WI38 (cell line): ENCODE data around the gene DPP10.

Experiments
- H3K4me3 ChIP-seq: 2 replicates; pipeline ENCODE4 v1.5.1; 2011; ENCODE audit warnings: low read depth, mild to moderate bottlenecking, control low read depth, low read length
- TF ChIP-seq, protein P1 (sequence below): IDR thresholded peaks from 2 replicates; pipeline ENCODE4 v1.5.1; 2012; ENCODE audit warnings: low read depth, mild to moderate bottlenecking, control low read depth, low read length

DPP10 gene

DNA sequence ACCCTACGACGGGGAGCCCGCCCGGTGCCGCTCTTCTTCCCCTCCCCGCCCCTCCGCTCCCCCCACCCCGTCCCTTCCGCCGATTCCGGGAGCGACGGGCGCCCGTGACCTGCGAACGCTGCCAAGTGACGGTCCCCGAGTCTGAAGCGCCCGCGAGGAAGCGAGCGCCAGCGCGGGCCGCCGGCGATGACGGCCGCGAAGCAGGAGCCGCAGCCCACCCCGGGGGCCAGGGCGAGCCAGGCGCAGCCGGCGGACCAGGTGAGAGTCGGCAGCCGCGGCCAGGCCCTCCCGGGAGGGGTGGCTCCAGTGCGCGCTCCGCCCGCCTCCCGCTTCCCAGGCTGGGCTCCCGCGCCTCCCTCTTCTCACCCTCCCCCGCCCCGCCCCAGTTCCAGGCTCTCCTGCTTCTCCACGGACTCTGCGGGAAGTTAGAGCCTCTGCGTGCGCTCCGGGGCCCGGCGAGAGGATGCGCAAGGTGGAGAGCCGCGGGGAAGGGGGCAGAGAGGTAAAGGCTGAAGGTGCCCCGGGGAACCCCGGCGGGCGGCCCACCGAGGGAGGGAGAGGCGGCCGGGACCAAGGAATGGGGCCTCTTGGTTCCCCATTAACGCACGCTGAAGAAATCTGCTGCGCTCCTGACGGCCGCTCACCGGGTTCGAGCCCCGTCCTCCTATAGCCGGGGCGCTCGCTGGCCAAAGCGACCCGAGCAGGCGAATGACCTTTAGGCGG is 719.5 kb downstream of the DPP10 start:
- H3K4me3 ChIP-seq = no peak overlapping the region
- TF ChIP-seq, protein P1, sequence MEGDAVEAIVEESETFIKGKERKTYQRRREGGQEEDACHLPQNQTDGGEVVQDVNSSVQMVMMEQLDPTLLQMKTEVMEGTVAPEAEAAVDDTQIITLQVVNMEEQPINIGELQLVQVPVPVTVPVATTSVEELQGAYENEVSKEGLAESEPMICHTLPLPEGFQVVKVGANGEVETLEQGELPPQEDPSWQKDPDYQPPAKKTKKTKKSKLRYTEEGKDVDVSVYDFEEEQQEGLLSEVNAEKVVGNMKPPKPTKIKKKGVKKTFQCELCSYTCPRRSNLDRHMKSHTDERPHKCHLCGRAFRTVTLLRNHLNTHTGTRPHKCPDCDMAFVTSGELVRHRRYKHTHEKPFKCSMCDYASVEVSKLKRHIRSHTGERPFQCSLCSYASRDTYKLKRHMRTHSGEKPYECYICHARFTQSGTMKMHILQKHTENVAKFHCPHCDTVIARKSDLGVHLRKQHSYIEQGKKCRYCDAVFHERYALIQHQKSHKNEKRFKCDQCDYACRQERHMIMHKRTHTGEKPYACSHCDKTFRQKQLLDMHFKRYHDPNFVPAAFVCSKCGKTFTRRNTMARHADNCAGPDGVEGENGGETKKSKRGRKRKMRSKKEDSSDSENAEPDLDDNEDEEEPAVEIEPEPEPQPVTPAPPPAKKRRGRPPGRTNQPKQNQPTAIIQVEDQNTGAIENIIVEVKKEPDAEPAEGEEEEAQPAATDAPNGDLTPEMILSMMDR = no peak

DNA sequence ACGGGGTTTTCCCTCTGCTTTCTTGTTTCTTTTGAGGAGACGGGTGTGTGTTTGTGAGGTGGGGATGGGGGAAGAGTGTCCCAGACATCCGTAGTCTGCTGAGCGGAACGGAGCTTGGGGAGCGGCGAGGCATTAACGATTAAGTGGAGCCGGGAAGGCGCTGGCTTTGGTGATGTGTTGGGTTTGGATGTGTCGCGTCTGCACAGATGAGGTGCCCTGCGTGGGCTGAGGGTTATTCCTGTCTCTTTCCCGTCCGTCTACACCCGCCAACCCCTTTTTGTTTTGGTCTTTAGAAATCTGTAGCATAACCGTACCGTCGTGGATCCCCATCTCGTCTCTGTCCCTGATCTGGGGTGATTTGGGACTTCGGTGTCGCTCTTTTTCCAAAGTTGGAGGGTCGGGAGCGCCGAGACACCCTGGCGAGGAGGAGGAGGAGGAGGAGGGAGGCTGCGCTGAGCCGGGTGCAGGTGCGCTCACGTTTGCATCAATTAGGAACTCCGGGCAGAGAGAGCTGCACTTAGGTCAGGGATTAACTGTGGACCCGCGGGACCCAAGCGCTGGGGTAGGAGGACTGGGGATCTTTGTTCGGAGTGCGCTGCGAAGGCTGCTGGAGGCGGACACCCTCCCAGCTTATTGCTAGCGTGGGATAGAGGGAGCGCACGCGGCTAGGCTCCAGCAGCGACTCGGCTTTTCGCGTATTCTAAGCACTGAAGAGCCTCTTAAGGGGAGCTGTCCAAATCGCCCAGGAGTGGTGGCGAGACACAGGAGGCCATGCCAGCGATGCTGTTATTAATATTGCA is 720.3 kb downstream of the DPP10 start:
- TF ChIP-seq, protein P1 = no peak
- H3K4me3 ChIP-seq = no peak overlapping the region

DNA sequence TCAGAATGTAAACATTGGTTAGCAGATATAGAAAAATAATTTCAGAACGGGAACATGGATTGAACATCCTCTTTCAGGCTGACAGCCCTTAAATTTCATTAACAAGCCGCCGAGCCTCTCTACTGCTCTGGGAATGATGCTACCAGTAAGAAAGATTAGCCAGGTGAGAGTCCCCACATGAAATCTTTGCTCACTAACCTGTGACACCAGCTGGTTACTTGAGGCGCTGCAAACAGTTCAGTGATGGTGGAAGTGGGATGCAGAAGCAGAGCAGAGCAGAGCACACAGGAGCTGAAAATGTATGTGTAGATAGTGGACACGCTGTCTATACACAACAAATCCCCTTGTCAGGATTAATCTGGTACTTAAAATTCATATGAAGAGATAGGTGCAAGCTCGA is 721.1 kb downstream of the DPP10 start:
- no peak overlapping the region for H3K4me3 ChIP-seq
- TF ChIP-seq, protein P1 = no peak

DNA sequence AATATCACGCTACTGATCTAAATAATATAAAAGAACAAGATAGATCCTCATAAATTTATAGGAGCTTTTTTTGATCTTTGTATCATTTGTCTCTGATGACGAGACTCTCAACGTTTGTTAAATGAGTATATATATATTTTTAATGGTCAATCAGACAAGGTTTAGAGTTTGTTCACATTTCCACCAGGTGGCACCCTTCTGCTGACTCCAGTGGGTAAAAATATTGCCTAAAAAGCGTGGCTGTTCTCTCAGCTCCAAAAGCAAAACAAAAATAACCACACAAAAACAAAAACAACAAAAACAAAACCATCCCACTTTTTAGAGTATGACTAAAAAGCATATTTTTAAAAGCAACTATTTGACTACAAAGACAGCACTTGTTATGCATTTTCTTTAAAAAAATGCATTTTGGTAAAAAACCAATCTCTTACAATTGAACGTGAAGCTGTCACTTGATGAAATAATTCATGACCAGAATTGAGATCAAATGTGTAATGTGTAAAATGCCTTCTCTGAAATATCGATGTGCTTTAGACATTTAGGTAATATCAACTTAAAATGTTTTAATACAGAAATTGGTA is 723.2 kb downstream of the DPP10 start:
- TF ChIP-seq, protein P1 = no peak
- H3K4me3 ChIP-seq = no peak overlapping the region

DNA sequence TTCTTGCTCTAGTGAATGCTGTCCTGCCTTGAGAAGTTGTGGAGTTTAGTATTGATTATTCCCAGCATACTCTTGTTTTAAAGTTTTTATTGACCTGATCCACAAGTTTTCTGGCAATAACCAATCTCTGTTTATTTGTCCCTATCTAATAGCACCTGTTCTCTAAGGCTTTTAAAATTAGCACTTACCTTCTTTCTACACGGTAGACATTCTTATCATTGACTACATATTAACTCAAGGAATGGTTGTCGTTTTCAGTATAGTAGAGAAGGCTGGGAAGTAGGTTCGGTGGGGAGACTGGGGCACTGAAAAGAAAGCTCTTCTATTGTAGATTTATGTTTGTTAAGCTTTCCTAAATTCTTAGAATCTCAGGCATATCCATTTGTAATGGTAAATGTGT is 726.0 kb downstream of the DPP10 start:
- no peak overlapping the region for H3K4me3 ChIP-seq
- TF ChIP-seq, protein P1 = no peak

DNA sequence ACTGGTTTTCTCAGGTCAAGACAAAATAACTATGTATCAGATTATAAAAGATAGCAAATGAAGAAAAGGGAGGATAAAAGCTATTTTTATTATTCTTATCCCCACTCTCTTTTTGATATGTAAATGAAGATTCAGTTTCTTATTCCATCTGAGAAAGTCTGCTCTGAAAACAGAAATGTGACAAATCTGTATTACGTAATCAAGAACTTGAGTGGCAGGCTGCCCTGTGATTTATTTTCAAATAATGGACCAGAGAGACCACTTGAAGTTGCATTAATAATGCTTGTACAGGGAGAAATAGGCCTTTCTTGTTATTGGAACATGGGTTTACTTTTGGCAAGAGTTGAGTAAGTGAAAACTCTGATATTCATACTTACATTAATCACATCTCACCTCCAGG is 727.4 kb downstream of the DPP10 start:
- H3K4me3 ChIP-seq = no peak overlapping the region
- TF ChIP-seq, protein P1 = no peak

DNA sequence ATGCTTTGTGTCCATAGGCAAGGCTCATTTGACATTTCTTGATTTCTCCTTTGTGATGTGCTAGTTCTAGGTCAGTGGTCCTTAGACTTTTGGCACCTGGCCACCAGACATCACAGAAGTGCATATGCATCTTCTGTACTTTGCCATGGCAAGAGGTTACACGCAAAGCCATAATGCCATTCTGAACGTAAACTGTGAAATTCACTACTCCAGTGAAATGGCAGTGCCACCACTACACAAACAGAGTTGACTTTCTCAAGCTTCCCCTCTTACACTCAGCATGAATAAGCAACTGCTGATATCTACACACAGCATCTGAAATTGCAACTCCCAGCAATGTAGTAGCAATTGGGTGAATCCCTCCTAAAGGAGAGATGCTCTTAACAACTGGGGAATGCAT is 729.3 kb downstream of the DPP10 start:
- no peak overlapping the region for H3K4me3 ChIP-seq
- TF ChIP-seq, protein P1 = no peak
